K562 (cell line): ENCODE data around the gene BRD7.

Source experiments
- ATF1 ChIP-seq, 2 experiments: fragments of 450-650 bp in 1 of 2; IDR thresholded peaks; 2 replicates each; pipeline ENCODE4 v1.6.1; 2016; ENCODE audit warnings: missing compliant biosample characterization in 1 of 2, missing genetic modification characterization in 1 of 2
- ATF3 ChIP-seq, 2 experiments: fragments of 450-650 bp in 1 of 2; sonication (generic) in 1 of 2; formaldehyde crosslinking in 1 of 2; IDR thresholded peaks in 1 of 2; conservative IDR thresholded peaks in 1 of 2; 2 replicates each; pipeline versions ENCODE4 v1.6.1 to v1.8.1; 2016 to 2023; ENCODE audit warnings: mild to moderate bottlenecking in 2 of 2, moderate library complexity in 2 of 2, inconsistent platforms in 1 of 2, missing genetic modification reagents in 1 of 2
- CAMTA2 ChIP-seq: fragments of 250-450 bp; sonication (Bioruptor Pico); conservative IDR thresholded peaks from 2 replicates; pipeline ENCODE4 v1.5.1; 2022
- ERF ChIP-seq: fragments of 450-650 bp; formaldehyde crosslinking; IDR thresholded peaks from 2 replicates; pipeline ENCODE4 v1.4.0; 2020; ENCODE audit warnings: mild to moderate bottlenecking, mixed read lengths
- EZH2 ChIP-seq: IDR thresholded peaks from 2 replicates; pipeline ENCODE4 v1.6.1; 2012; ENCODE audit warnings: low read depth, mild to moderate bottlenecking, inconsistent platforms, low read length, borderline replicate concordance
- HCFC1 ChIP-seq: IDR thresholded peaks from 2 replicates; pipeline ENCODE4 v1.6.1; 2012; ENCODE audit warnings: low read depth, low read length, improper control_type of control experiment
- HIVEP1 ChIP-seq: fragments of 250-450 bp; sonication (Bioruptor Pico); IDR thresholded peaks from 2 replicates; pipeline ENCODE4 v1.4.0; 2020; ENCODE audit warnings: mild to moderate bottlenecking
- MAZ ChIP-seq, 2 experiments: fragments of 450-650 bp in 1 of 2; sonication (generic) in 1 of 2; formaldehyde crosslinking; IDR thresholded peaks in 1 of 2; conservative IDR thresholded peaks in 1 of 2; 2 replicates each; pipeline versions ENCODE4 v1.4.0 to v1.5.0; 2020; ENCODE audit warnings: mild to moderate bottlenecking in 1 of 2, missing genetic modification reagents in 1 of 2
- MTF1 ChIP-seq: fragments of 250-450 bp; sonication (Bioruptor Pico); IDR thresholded peaks from 2 replicates; pipeline ENCODE4 v1.9.0; 2021; ENCODE audit warnings: moderate library complexity, mild to moderate bottlenecking, inconsistent platforms, borderline replicate concordance
- TAF1 ChIP-seq: IDR thresholded peaks from 2 replicates; pipeline ENCODE4 v1.6.1; 2011; ENCODE audit warnings: mild to moderate bottlenecking, low read length, moderate library complexity; ENCODE audit not compliant: insufficient read depth, control insufficient read depth, severe bottlenecking; ENCODE audit errors: extremely low read depth
- TF ChIP-seq, protein P1 (sequence below), 3 experiments: IDR thresholded peaks in 2 of 3; conservative IDR thresholded peaks in 1 of 3; 2 replicates each; pipeline ENCODE4 v1.5.1; 2011 to 2012; ENCODE audit warnings: low read length in 3 of 3, mild to moderate bottlenecking in 3 of 3, control low read depth in 2 of 3, improper control_type of control experiment in 1 of 3, inconsistent platforms in 1 of 3, low read depth in 1 of 3, mixed read lengths in 1 of 3, moderate library complexity in 1 of 3; ENCODE audit not compliant: insufficient read depth in 2 of 3

DNA sequence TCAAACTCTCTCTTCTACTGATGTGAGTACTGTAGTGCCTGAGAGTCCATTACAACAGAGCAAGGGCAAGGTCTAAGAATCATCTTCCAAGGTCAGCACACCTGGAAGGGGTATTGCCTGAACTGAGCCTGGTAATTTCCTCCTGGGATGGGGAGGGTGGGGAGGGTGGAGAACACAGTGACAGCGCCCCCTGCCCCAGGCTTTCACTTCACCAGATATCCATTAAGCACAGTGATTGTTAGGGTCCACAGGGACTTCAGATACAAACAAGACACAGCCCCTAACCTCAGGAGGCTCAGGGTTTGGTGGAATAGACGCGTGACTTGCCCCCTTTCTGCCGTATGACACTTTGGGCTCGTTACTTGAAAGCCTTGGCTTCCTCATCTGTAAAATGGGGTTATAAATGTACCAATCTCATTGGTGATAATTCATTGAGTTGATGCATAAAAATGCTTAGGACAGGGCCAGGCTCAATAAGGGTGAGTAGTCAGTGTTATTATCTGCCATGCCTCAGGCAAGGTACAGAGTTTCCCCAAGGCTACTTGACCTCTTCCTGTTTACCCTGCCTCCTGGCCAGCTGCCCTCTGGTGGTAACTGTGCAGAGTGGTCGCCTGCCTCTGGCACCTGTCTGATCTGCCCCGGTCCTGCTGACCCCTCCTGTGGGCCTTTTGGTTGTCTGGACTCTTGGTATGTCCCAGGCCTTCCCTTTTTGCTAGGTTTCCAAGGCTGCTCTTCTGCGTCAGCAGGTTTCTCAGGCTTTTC lies 13.1 kb upstream of the BRD7 start:
- TF ChIP-seq ATF3 (IDR thresholded peaks at IDR 0.05) (no peak), ATF3 (CRISPR knock-in tag; conservative IDR thresholded peaks at IDR 0.05) (no peak), MAZ (CRISPR knock-in tag; conservative IDR thresholded peaks at IDR 0.05 in 1 of 2, IDR thresholded peaks at IDR 0.05 in 1 of 2) (no peak), ATF1 (CRISPR knock-in tag; IDR thresholded peaks at IDR 0.05) (no peak), ATF1 (tag; IDR thresholded peaks at IDR 0.05) (no peak), TAF1 (no peak), MTF1 (no peak), HIVEP1 (no peak), CAMTA2 (CRISPR knock-in tag) (no peak), EZH2 (no peak), HCFC1 (no peak), ERF (CRISPR knock-in tag) (no peak)
- TF ChIP-seq, protein P1, sequence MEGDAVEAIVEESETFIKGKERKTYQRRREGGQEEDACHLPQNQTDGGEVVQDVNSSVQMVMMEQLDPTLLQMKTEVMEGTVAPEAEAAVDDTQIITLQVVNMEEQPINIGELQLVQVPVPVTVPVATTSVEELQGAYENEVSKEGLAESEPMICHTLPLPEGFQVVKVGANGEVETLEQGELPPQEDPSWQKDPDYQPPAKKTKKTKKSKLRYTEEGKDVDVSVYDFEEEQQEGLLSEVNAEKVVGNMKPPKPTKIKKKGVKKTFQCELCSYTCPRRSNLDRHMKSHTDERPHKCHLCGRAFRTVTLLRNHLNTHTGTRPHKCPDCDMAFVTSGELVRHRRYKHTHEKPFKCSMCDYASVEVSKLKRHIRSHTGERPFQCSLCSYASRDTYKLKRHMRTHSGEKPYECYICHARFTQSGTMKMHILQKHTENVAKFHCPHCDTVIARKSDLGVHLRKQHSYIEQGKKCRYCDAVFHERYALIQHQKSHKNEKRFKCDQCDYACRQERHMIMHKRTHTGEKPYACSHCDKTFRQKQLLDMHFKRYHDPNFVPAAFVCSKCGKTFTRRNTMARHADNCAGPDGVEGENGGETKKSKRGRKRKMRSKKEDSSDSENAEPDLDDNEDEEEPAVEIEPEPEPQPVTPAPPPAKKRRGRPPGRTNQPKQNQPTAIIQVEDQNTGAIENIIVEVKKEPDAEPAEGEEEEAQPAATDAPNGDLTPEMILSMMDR (IDR thresholded peaks at IDR 0.05 in 2 of 3, conservative IDR thresholded peaks at IDR 0.05 in 1 of 3; ENCODE audit: insufficient read depth in 2 of 3, low read depth in 1 of 3, low read length in 3 of 3), result peak; percentile 38 to 45 (median 44); a peak in 5 of 6 replicates
